Activated B cell treated with CpG ODN at 0.5 μM for 24 hours (primary cell): ENCODE measurements around the gene CARNS1. TPM values are rescaled to one million over a fixed set of nuclear protein-coding genes. Genes with fewer than 3 reads are reported as not detected.

ENCODE experiments used
- ATAC-seq: fragments of 200-7000 bp; cut with Tn5 transposase; one replicate; pipeline ENCODE4 v1.10.0; 2021; ENCODE audit warnings: low read depth, mild to moderate bottlenecking, moderate library complexity
- CTCF ChIA-PET: fragments of 350-600 bp; sonication (Branson Sonifier 250); formaldehyde crosslinking; loops from one replicate; lab custom pipeline; 2021; ENCODE audit warnings: antibody characterized with exemption; lab: Charles Lee
- POLR2A ChIA-PET: fragments of 350-600 bp; sonication (Branson Sonifier 250); formaldehyde crosslinking; loops from one replicate; lab custom pipeline; 2021; ENCODE audit warnings: antibody characterized with exemption; lab: Charles Lee
- DNase-seq: peaks from one replicate; pipeline ENCODE4 v3.0.0; 2022
- H3K27ac Mint-ChIP-seq: one replicate; pipeline ENCODE4 v1.8.0; 2020; ENCODE audit warnings: mixed read lengths
- H3K27me3 Mint-ChIP-seq: one replicate; pipeline ENCODE4 v1.8.0; 2021; ENCODE audit warnings: mixed read lengths
- H3K36me3 Mint-ChIP-seq: one replicate; pipeline ENCODE4 v1.8.0; 2021; ENCODE audit warnings: low read depth, mixed read lengths
- H3K4me1 Mint-ChIP-seq: one replicate; pipeline ENCODE4 v1.8.0; 2021; ENCODE audit warnings: mixed read lengths
- H3K4me3 Mint-ChIP-seq: one replicate; pipeline ENCODE4 v1.8.0; 2020; ENCODE audit warnings: mild to moderate bottlenecking, mixed read lengths
- H3K9me3 Mint-ChIP-seq: one replicate; pipeline ENCODE4 v1.8.0; 2020; ENCODE audit warnings: mixed read lengths
- intact Hi-C: fragments of 100-400 bp; cut with micrococcal nuclease; formaldehyde crosslinking; loops from one replicate; pipeline ENCODE4 v1.15.1; 2024
- total RNA-seq: library from RNA; stranded (reverse); gene quantifications from 2 replicates; pipeline ENCODE4 v1.2.3, GENCODE V29; 2022
- TF ChIP-seq, protein P1 (sequence below): fragments of 200-600 bp; IDR thresholded peaks from one replicate; pipeline ENCODE4 v1.8.0; 2022; ENCODE audit warnings: antibody characterized with exemption, mild to moderate bottlenecking

The CARNS1 gene
- total RNA-seq, 1 donor from 2014 or later = 6.3 TPM

DNA sequence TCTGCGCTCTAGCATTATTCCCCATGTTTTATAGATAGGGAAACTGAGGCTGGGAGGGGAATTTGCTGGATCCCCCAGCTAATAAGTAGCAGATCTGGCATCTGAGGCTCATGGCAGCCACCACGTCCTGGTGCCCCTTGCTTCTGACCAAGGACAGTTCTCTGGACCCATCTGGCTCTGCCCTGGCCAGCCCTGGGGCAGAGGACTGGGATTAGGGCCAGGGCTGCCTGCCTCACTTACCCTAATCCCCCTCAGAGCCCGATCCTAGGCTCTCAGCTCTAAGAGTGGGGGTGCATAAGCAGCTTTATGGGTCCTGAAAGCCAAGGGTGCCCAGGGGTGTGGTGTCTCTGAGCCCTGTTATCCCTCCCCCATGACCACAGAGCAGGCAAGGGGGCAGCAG is 39.6 kb downstream of the CARNS1 start, which contains the start of gene CABP4:
CABP4 (plus strand) TSS at position 301 of the 400 bp plus-strand sequence; CDS start at position 371, 70 bp downstream.
- DNase-seq (no peak), ATAC-seq (no peak)
- ChIA-PET CTCF (no interaction called here), POLR2A (interaction anchor here (1.1 to 33.4 kb wide), 4 partner anchors 14 to 51 kb away, joined by 3 to 1417 read pairs (median 4); partner anchors contain the start of genes CORO1B, PTPRCAP, RPS6KB2 and TBC1D10C)
- intact Hi-C loops = no loop called here
- no peaks in the 10 kb centered on the region for H3K36me3 Mint-ChIP-seq
- no peak within 1 kb of the TSS for H3K27ac Mint-ChIP-seq
- no peaks in the 10 kb centered on the region for H3K27me3 Mint-ChIP-seq
- no peak within 1 kb of the TSS for H3K4me3 Mint-ChIP-seq
- TF ChIP-seq, protein P1, sequence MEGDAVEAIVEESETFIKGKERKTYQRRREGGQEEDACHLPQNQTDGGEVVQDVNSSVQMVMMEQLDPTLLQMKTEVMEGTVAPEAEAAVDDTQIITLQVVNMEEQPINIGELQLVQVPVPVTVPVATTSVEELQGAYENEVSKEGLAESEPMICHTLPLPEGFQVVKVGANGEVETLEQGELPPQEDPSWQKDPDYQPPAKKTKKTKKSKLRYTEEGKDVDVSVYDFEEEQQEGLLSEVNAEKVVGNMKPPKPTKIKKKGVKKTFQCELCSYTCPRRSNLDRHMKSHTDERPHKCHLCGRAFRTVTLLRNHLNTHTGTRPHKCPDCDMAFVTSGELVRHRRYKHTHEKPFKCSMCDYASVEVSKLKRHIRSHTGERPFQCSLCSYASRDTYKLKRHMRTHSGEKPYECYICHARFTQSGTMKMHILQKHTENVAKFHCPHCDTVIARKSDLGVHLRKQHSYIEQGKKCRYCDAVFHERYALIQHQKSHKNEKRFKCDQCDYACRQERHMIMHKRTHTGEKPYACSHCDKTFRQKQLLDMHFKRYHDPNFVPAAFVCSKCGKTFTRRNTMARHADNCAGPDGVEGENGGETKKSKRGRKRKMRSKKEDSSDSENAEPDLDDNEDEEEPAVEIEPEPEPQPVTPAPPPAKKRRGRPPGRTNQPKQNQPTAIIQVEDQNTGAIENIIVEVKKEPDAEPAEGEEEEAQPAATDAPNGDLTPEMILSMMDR = no peak
- H3K4me1 Mint-ChIP-seq = peaks cover 51% of the 10 kb centered on the region
- no peaks in the 10 kb centered on the region for H3K9me3 Mint-ChIP-seq

DNA sequence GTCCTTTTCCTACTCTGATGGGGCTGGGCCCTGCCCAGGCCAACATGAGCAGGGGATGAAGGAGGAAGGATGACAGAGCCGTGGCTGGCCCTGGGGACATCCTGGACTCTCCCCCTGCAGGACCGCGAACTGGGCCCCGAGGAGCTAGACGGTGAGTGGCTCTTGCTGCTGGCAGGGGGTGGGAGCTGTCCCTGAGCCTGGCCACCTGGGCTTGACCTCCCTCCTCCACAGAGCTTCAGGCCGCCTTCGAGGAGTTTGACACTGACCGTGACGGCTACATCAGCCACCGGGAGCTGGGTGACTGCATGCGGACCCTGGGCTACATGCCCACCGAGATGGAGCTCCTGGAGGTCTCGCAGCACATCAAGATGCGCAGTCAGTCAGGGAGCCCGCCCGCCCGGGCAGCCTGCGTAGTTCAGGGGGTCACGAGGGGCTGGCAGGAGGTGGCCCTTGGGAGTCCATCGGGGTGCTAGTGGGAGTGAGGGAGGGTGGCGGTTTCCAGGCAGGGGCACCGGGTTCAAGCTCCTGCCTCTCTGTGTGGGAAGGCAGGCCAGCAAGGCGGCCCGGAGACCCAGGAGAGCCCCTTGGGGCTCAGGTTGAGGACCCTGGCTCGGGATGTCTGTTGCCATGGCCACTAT is 40.7 kb downstream of the CARNS1 start:
- no peak for ATAC-seq
- Mint-ChIP-seq H3K27ac (no peak overlapping the region), H3K4me1 (peaks cover 52% of the 10 kb centered on the region), H3K9me3 (no peaks in the 10 kb centered on the region), H3K36me3 (no peaks in the 10 kb centered on the region), H3K4me3 (no peak overlapping the region), H3K27me3 (no peaks in the 10 kb centered on the region)
- no peak for DNase-seq
- ChIA-PET CTCF (no interaction called here), POLR2A (interaction anchor here (0.6 to 33.4 kb wide), 5 partner anchors 12 to 69 kb away, joined by 4 to 1417 read pairs (median 5); partner anchors contain the start of genes CORO1B, PTPRCAP, RPS6KB2 and TBC1D10C)
- TF ChIP-seq, protein P1 = no peak
- intact Hi-C loops = no loop called here

DNA sequence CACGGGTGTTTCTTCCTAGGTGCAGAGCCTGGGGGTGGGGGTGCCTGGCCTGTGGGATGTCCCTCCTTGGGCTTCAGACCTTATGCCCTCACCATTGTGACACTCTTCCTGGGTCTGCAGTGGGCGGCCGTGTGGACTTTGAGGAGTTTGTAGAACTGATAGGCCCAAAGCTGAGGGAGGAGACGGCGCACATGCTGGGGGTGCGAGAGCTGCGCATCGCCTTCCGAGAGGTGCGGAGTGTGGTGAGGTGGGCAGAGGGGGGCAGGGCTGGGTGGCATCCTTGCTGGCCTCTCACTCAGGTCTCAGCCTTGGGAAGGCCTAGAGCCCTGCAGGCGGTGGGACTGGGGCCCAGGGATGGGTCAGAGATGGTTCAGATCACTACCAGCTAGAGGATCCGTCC is 42.0 kb downstream of the CARNS1 start:
- H3K4me1 Mint-ChIP-seq = peaks cover 53% of the 10 kb centered on the region
- H3K4me3 Mint-ChIP-seq = peak overlapping the region; percentile 13
- ATAC-seq (no peak), DNase-seq (no peak)
- POLR2A ChIA-PET = interaction anchor here (3.9 to 33.4 kb wide), 3 partner anchors 12 to 29 kb away, joined by 15 to 1417 read pairs (median 32); partner anchors contain the start of genes CORO1B, PTPRCAP, RPS6KB2 and TMEM134
- intact Hi-C loops = no loop called here
- peak overlapping the region; percentile 84 for H3K27ac Mint-ChIP-seq
- no peaks in the 10 kb centered on the region for H3K36me3 Mint-ChIP-seq
- no peaks in the 10 kb centered on the region for H3K9me3 Mint-ChIP-seq
- CTCF ChIA-PET = interaction anchor here (1.5 kb wide), 1 partner anchor 20 kb away, joined by 3 read pairs; the partner anchor contains the start of gene PTPRCAP
- TF ChIP-seq, protein P1 = no peak
- no peaks in the 10 kb centered on the region for H3K27me3 Mint-ChIP-seq

DNA sequence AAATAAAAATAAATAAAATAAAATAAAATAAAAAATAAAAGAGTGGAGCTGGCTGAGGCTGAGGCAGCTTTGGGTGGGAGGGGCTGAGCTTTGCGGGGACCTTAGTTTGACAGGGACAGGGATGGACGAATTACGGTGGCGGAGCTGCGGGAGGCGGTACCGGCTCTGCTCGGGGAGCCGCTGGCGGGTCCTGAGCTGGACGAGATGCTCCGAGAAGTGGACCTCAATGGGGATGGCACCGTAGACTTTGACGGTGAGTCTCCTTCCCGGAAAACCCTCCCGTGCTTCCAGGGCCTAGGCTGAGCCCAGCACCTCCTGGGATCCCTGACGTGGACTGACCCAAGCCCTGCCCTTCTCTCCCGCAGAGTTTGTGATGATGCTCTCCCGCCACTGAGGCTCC is 42.8 kb downstream of the CARNS1 start:
- peaks cover 57% of the 10 kb centered on the region for H3K4me1 Mint-ChIP-seq
- ATAC-seq = no peak
- DNase-seq = no peak
- H3K36me3 Mint-ChIP-seq = no peaks in the 10 kb centered on the region
- ChIA-PET CTCF (interaction anchor here (1.5 kb wide), 1 partner anchor 21 kb away, joined by 3 read pairs; the partner anchor contains the start of gene PTPRCAP), POLR2A (interaction anchor here (0.5 to 33.4 kb wide), 7 partner anchors 11 to 116 kb away, joined by 3 to 1417 read pairs (median 15); partner anchors contain the start of genes CORO1B, PPP1CA, PTPRCAP and RPS6KB2)
- H3K27me3 Mint-ChIP-seq = no peaks in the 10 kb centered on the region
- intact Hi-C loops = no loop called here
- peak overlapping the region; percentile 98 for H3K27ac Mint-ChIP-seq
- TF ChIP-seq, protein P1 = no peak
- H3K4me3 Mint-ChIP-seq = no peak overlapping the region
- H3K9me3 Mint-ChIP-seq = no peaks in the 10 kb centered on the region

DNA sequence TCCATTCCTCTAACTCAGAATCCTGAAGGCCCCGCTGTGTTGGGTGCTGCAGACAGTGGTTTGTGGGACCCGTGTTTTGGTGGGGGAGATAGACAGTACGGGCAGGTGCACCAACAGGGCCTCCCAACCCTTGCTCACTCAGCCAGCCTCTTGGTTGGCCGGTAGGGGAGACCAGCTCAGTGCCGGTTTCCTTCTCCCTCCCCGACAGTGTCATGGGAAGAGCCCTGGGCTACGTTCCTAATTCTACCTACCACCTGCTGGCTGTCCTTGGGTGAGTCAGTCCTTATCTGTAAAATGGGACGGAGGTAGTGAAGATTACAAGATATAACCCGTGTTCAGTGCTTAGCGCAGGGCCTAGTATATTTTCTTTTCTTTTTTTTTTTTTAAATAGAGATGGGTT is 47.7 kb downstream of the CARNS1 start:
- ChIA-PET POLR2A (interaction anchor here (0.6 to 33.4 kb wide), 5 partner anchors 20 to 70 kb away, joined by 4 to 1417 read pairs (median 30); partner anchors contain the start of genes AIP, CORO1B, PPP1CA and PTPRCAP), CTCF (interaction anchor here (1.0 kb wide), 1 partner anchor 26 kb away, joined by 3 read pairs; the partner anchor contains the start of gene PTPRCAP)
- Mint-ChIP-seq H3K4me3 (no peak overlapping the region), H3K27me3 (no peaks in the 10 kb centered on the region), H3K27ac (peak overlapping the region; percentile 94), H3K4me1 (peaks cover 83% of the 10 kb centered on the region), H3K9me3 (no peaks in the 10 kb centered on the region), H3K36me3 (peaks cover 8% of the 10 kb centered on the region)
- intact Hi-C loops = no loop called here
- DNase-seq (no peak), ATAC-seq (no peak)
- TF ChIP-seq, protein P1 = no peak
